Measurements from ENCODE around the gene TRIM29. TPM values are rescaled to one million over a fixed set of nuclear protein-coding genes. Genes with fewer than 3 reads are reported as not detected.

TRIM29 gene
- total and polyA plus RNA-seq, 2 of the 13 experiments (the other 11 are each of a cell fraction or from before 2014, with no cell fraction given): 0.86 TPM

- DNase-seq (ENCODE audit: low spot score) (no peak), FAIRE-seq (no peak), ATAC-seq (no peak)
- POLR2A ChIA-PET: no interaction called here
- no peak overlapping the region for H3K4me2 ChIP-seq (ENCODE audit: low read depth, low read length)
- H3K36me3 ChIP-seq (replicated peaks in 1 of 2; ENCODE audit: control insufficient read depth in 1 of 2, insufficient read depth in 2 of 2, low read length in 2 of 2): no peaks in the 10 kb centered on the region
- intact Hi-C loops (cut with micrococcal nuclease; ENCODE audit: unreplicated experiment): no loop called here
- TF ChIP-seq ZNF350 (CRISPR knock-in tag; IDR thresholded peaks at IDR 0.05; ENCODE audit: borderline replicate concordance, low read depth) (no peak), ZNF563 (CRISPR knock-in tag; IDR thresholded peaks at IDR 0.05) (no peak), ZUFSP (CRISPR knock-in tag; IDR thresholded peaks at IDR 0.05; ENCODE audit: borderline replicate concordance) (no peak), NFE2 (CRISPR knock-in tag; IDR thresholded peaks at IDR 0.05) (no peak), MEIS2 (CRISPR knock-in tag; IDR thresholded peaks at IDR 0.05) (no peak), ATF6 (CRISPR knock-in tag; conservative IDR thresholded peaks at IDR 0.05) (no peak), HMG20B (CRISPR knock-in tag; conservative IDR thresholded peaks at IDR 0.05) (no peak), PAF1 (CRISPR knock-in tag; IDR thresholded peaks at IDR 0.05) (no peak), CC2D1A (CRISPR knock-in tag; IDR thresholded peaks at IDR 0.05) (no peak), ZBTB4 (CRISPR knock-in tag; IDR thresholded peaks at IDR 0.05; ENCODE audit: borderline replicate concordance) (no peak), ZNF317 (CRISPR knock-in tag; IDR thresholded peaks at IDR 0.05) (no peak), CREBL2 (CRISPR knock-in tag; IDR thresholded peaks at IDR 0.05; ENCODE audit: borderline replicate concordance) (no peak), SKI (IDR thresholded peaks at IDR 0.05; ENCODE audit: partially characterized antibody) (no peak)
- TF ChIP-seq, protein P1, sequence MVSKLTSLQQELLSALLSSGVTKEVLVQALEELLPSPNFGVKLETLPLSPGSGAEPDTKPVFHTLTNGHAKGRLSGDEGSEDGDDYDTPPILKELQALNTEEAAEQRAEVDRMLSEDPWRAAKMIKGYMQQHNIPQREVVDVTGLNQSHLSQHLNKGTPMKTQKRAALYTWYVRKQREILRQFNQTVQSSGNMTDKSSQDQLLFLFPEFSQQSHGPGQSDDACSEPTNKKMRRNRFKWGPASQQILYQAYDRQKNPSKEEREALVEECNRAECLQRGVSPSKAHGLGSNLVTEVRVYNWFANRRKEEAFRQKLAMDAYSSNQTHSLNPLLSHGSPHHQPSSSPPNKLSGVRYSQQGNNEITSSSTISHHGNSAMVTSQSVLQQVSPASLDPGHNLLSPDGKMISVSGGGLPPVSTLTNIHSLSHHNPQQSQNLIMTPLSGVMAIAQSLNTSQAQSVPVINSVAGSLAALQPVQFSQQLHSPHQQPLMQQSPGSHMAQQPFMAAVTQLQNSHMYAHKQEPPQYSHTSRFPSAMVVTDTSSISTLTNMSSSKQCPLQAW (CRISPR knock-in tag; IDR thresholded peaks at IDR 0.05): no peak
- TF ChIP-seq, protein P2, sequence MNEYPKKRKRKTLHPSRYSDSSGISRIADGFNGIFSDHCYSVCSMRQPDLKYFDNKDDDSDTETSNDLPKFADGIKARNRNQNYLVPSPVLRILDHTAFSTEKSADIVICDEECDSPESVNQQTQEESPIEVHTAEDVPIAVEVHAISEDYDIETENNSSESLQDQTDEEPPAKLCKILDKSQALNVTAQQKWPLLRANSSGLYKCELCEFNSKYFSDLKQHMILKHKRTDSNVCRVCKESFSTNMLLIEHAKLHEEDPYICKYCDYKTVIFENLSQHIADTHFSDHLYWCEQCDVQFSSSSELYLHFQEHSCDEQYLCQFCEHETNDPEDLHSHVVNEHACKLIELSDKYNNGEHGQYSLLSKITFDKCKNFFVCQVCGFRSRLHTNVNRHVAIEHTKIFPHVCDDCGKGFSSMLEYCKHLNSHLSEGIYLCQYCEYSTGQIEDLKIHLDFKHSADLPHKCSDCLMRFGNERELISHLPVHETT (CRISPR knock-in tag; conservative IDR thresholded peaks at IDR 0.05): no peak
- 28% methylated on average over 3 of the region's 7 CpGs for WGBS (ENCODE audit: low lambda C conversion rate)
- no peak overlapping the region for H3K9ac ChIP-seq (ENCODE audit: insufficient read depth, low read depth, low read length)
- H3K27me3 ChIP-seq (ENCODE audit: control insufficient read depth in 1 of 2, insufficient read depth in 2 of 2, low read length in 2 of 2): peaks cover 13 to 52% of the 10 kb centered on the region in 2 experiments; a peak in 4 of 5 replicates
- H3K4me1 ChIP-seq (ENCODE audit: insufficient read depth, low read length): peaks cover 2% of the 10 kb centered on the region
- in situ Hi-C loops (cut with HindIII; ENCODE audit: extremely low pct_ligation_motif_present, low pct_unique_long_range_greater_than_20kb): no loop called here
- no peaks in the 10 kb centered on the region for H3K79me2 ChIP-seq (ENCODE audit: insufficient read depth, low read length)
- CTCF ChIA-PET (ENCODE audit: low intra/inter-chr PET ratio, low total read pairs): no interaction called here
- no peaks in the 10 kb centered on the region for H3K9me3 ChIP-seq (ENCODE audit: low read length)
- no peak overlapping the region for H2AFZ ChIP-seq (ENCODE audit: low read length)
- H4K20me1 ChIP-seq (ENCODE audit: insufficient read depth, low read length): 0 out of 2 replicates have a peak, but pooled peaks cover 3% of the 10 kb centered on the region
- H3K4me3 ChIP-seq (replicated peaks in 1 of 3; ENCODE audit: insufficient read depth in 1 of 3, low read depth in 2 of 3, low read length in 3 of 3): no peak overlapping the region
- BruUV-seq (replicated peaks): no TSS peak
- H3K27ac ChIP-seq (ENCODE audit: extremely low read length, insufficient read depth, low read length): no peak overlapping the region
Observed at GRCh38 chr11:120116966-120117365, 20.9 kb downstream of the TRIM29 start.

Measured in HepG2 (cell line).